ENCODE measurements around the gene CDKN1A. TPM values are rescaled to one million over a fixed set of nuclear protein-coding genes. Genes with fewer than 3 reads are reported as not detected.
"Not testable (repeated sequence)": the region's sequence is repeated elsewhere in the genome, so short reads cannot be mapped to it uniquely, and the experiment has no call there.

Gene CDKN1A
- total RNA-seq, 1 donor from 2014 or later = 45.3 TPM

GRCh38 chr6:36723992-36724391, 45.5 kb downstream of the CDKN1A start:
- H3K9me3 Mint-ChIP-seq; H3K27ac Mint-ChIP-seq; H3K36me3 Mint-ChIP-seq (ENCODE audit: low read depth); H3K4me3 Mint-ChIP-seq (ENCODE audit: low read depth); H3K27me3 Mint-ChIP-seq (ENCODE audit: low read depth); intact Hi-C loops (cut with micrococcal nuclease); DNase-seq (ENCODE audit: low spot score): not testable (repeated sequence)
- H3K4me1 Mint-ChIP-seq (ENCODE audit: low read depth) = peaks cover 22% of the 10 kb centered on the region

GRCh38 chr6:36724514-36725390, 46.2 kb downstream of the CDKN1A start:
- peaks cover 24% of the 10 kb centered on the region for H3K4me1 Mint-ChIP-seq (ENCODE audit: low read depth)
- no peak overlapping the region for H3K4me3 Mint-ChIP-seq (ENCODE audit: low read depth)
- no peak overlapping the region for H3K27ac Mint-ChIP-seq
- peak; percentile 22 for DNase-seq (ENCODE audit: low spot score)
- peaks cover 1% of the 10 kb centered on the region for H3K27me3 Mint-ChIP-seq (ENCODE audit: low read depth)
- H3K36me3 Mint-ChIP-seq (ENCODE audit: low read depth) = no peaks in the 10 kb centered on the region
- no peaks in the 10 kb centered on the region for H3K9me3 Mint-ChIP-seq
- intact Hi-C loops (cut with micrococcal nuclease) = no loop called here

- intact Hi-C loops (cut with micrococcal nuclease) = no loop called here
- H3K36me3 Mint-ChIP-seq (ENCODE audit: low read depth) = no peaks in the 10 kb centered on the region
- H3K9me3 Mint-ChIP-seq = no peaks in the 10 kb centered on the region
Observed at GRCh38 chr6:36725581-36725980, 47.1 kb downstream of the CDKN1A start.

GRCh38 chr6:36727505-36728021, 49.0 kb downstream of the CDKN1A start:
- Mint-ChIP-seq H3K4me1 (ENCODE audit: low read depth) (peaks cover 25% of the 10 kb centered on the region), H3K27ac (no peak overlapping the region), H3K4me3 (ENCODE audit: low read depth) (no peak overlapping the region), H3K36me3 (ENCODE audit: low read depth) (no peaks in the 10 kb centered on the region), H3K9me3 (no peaks in the 10 kb centered on the region), H3K27me3 (ENCODE audit: low read depth) (peaks cover 1% of the 10 kb centered on the region)
- no peak for DNase-seq (ENCODE audit: low spot score)
- intact Hi-C loops (cut with micrococcal nuclease) = loop anchor here (2.0 kb wide), 1 partner anchor 27 kb away; no protein-coding TSS in a partner anchor

More at GRCh38 chr6:36725581-36725980, 47.1 kb downstream of the CDKN1A start:
- no peak overlapping the region for H3K4me3 Mint-ChIP-seq (ENCODE audit: low read depth)
- H3K4me1 Mint-ChIP-seq (ENCODE audit: low read depth) = peaks cover 24% of the 10 kb centered on the region
- H3K27me3 Mint-ChIP-seq (ENCODE audit: low read depth) = peaks cover 1% of the 10 kb centered on the region
- no peak for DNase-seq (ENCODE audit: low spot score)
- no peak overlapping the region for H3K27ac Mint-ChIP-seq

- no peak overlapping the region for H3K4me3 Mint-ChIP-seq (ENCODE audit: low read depth)
- H3K36me3 Mint-ChIP-seq (ENCODE audit: low read depth) = no peaks in the 10 kb centered on the region
- intact Hi-C loops (cut with micrococcal nuclease) = no loop called here
- no peaks in the 10 kb centered on the region for H3K9me3 Mint-ChIP-seq
- no peak overlapping the region for H3K27ac Mint-ChIP-seq
- peaks cover 28% of the 10 kb centered on the region for H3K4me1 Mint-ChIP-seq (ENCODE audit: low read depth)
- peaks cover 1% of the 10 kb centered on the region for H3K27me3 Mint-ChIP-seq (ENCODE audit: low read depth)
- no peak for DNase-seq (ENCODE audit: low spot score)
Observed at GRCh38 chr6:36728289-36729160, 50.0 kb downstream of the CDKN1A start.

GRCh38 chr6:36729161-36729524, 50.6 kb downstream of the CDKN1A start:
- Mint-ChIP-seq H3K9me3 (no peaks in the 10 kb centered on the region), H3K27me3 (ENCODE audit: low read depth) (peaks cover 1% of the 10 kb centered on the region), H3K4me3 (ENCODE audit: low read depth) (no peak overlapping the region), H3K36me3 (ENCODE audit: low read depth) (no peaks in the 10 kb centered on the region), H3K4me1 (ENCODE audit: low read depth) (peaks cover 30% of the 10 kb centered on the region), H3K27ac (no peak overlapping the region)
- no peak for DNase-seq (ENCODE audit: low spot score)
- intact Hi-C loops (cut with micrococcal nuclease) = no loop called here

- Mint-ChIP-seq H3K4me3 (ENCODE audit: low read depth) (no peak overlapping the region), H3K4me1 (ENCODE audit: low read depth) (peaks cover 35% of the 10 kb centered on the region), H3K9me3 (no peaks in the 10 kb centered on the region), H3K27me3 (ENCODE audit: low read depth) (peaks cover 1% of the 10 kb centered on the region), H3K36me3 (ENCODE audit: low read depth) (no peaks in the 10 kb centered on the region), H3K27ac (no peak overlapping the region)
- no peak for DNase-seq (ENCODE audit: low spot score)
- intact Hi-C loops (cut with micrococcal nuclease) = no loop called here
Observed at GRCh38 chr6:36730424-36731380, 52.2 kb downstream of the CDKN1A start.

GRCh38 chr6:36731622-36732310, 53.3 kb downstream of the CDKN1A start:
- Mint-ChIP-seq H3K27me3 (ENCODE audit: low read depth) (peaks cover 1% of the 10 kb centered on the region), H3K4me3 (ENCODE audit: low read depth) (no peak overlapping the region), H3K36me3 (ENCODE audit: low read depth) (no peaks in the 10 kb centered on the region), H3K27ac (no peak overlapping the region), H3K4me1 (ENCODE audit: low read depth) (peaks cover 34% of the 10 kb centered on the region), H3K9me3 (no peaks in the 10 kb centered on the region)
- no peak for DNase-seq (ENCODE audit: low spot score)
- intact Hi-C loops (cut with micrococcal nuclease) = no loop called here

GRCh38 chr6:36733300-36733699, 54.8 kb downstream of the CDKN1A start:
- no peaks in the 10 kb centered on the region for H3K9me3 Mint-ChIP-seq
- H3K27ac Mint-ChIP-seq = no peak overlapping the region
- peaks cover 19% of the 10 kb centered on the region for H3K4me1 Mint-ChIP-seq (ENCODE audit: low read depth)
- DNase-seq (ENCODE audit: low spot score) = no peak
- no peaks in the 10 kb centered on the region for H3K36me3 Mint-ChIP-seq (ENCODE audit: low read depth)
- intact Hi-C loops (cut with micrococcal nuclease) = no loop called here
- H3K27me3 Mint-ChIP-seq (ENCODE audit: low read depth) = peaks cover under 1% of the 10 kb centered on the region
- no peak overlapping the region for H3K4me3 Mint-ChIP-seq (ENCODE audit: low read depth)

GRCh38 chr6:36734486-36735060, 56.1 kb downstream of the CDKN1A start:
- intact Hi-C loops (cut with micrococcal nuclease) = loop anchor here (2.0 kb wide), 1 partner anchor 20 kb away; no protein-coding TSS in a partner anchor
- no peaks in the 10 kb centered on the region for H3K36me3 Mint-ChIP-seq (ENCODE audit: low read depth)
- H3K27ac Mint-ChIP-seq = peak overlapping the region; percentile 64
- peaks cover 14% of the 10 kb centered on the region for H3K4me1 Mint-ChIP-seq (ENCODE audit: low read depth)
- DNase-seq (ENCODE audit: low spot score) = no peak
- H3K27me3 Mint-ChIP-seq (ENCODE audit: low read depth) = no peaks in the 10 kb centered on the region
- H3K9me3 Mint-ChIP-seq = no peaks in the 10 kb centered on the region
- no peak overlapping the region for H3K4me3 Mint-ChIP-seq (ENCODE audit: low read depth)
